HCT116 (cell line): Measurements from ENCODE around the gene SIGMAR1.

Experiments
- CTCF ChIP-seq, 3 experiments: fragments of 200-600 bp in 1 of 3; sonication (generic) in 1 of 3; IDR thresholded peaks in 2 of 3; conservative IDR thresholded peaks in 1 of 3; 2 replicates each; pipeline ENCODE4 v1.5.1; 2012 to 2017; ENCODE audit warnings: low read depth in 2 of 3, low read length in 2 of 3, antibody characterized with exemption in 1 of 3, borderline replicate concordance in 1 of 3, control low read depth in 1 of 3, mild to moderate bottlenecking in 1 of 3, mixed read lengths in 1 of 3, mixed run types in 1 of 3, moderate library complexity in 1 of 3; ENCODE audit not compliant: insufficient read depth in 1 of 3
- ELF1 ChIP-seq: IDR thresholded peaks from 2 replicates; pipeline ENCODE4 v1.6.1; 2012; ENCODE audit warnings: low read depth, borderline replicate concordance
- EZH2phosphoT487 ChIP-seq: fragments of 200-600 bp; IDR thresholded peaks from 2 replicates; pipeline ENCODE4 v1.6.1; 2018; ENCODE audit warnings: antibody characterized with exemption, borderline replicate concordance
- POLR2AphosphoS5 ChIP-seq: IDR thresholded peaks from 2 replicates; pipeline ENCODE4 v1.6.1; 2011; ENCODE audit warnings: mild to moderate bottlenecking, low read depth, low read length, moderate library complexity
- YY1 ChIP-seq: IDR thresholded peaks from 2 replicates; pipeline ENCODE4 v1.6.1; 2011; ENCODE audit warnings: low read length, low read depth, moderate library complexity, mild to moderate bottlenecking; ENCODE audit not compliant: insufficient replicate concordance; ENCODE audit errors: extremely low read depth

- TF ChIP-seq CTCF (IDR thresholded peaks at IDR 0.05 in 2 of 3, conservative IDR thresholded peaks at IDR 0.05 in 1 of 3; ENCODE audit: borderline replicate concordance in 1 of 3, insufficient read depth in 1 of 3, low read depth in 2 of 3, low read length in 2 of 3) (no peak), ELF1 (no peak), YY1 (no peak), EZH2phosphoT487 (no peak), POLR2AphosphoS5 (no peak)
These were observed 31.4 kb downstream of the SIGMAR1 start for GRCh38 chr9:34606190-34606589.
